SK-N-MC (cell line): ENCODE results near the gene CDC42EP5.

Source experiments
- EZH2 ChIP-seq: fragments of 200-600 bp; sonication (generic); IDR thresholded peaks from one replicate; pipeline ENCODE4 v1.6.1; 2017; ENCODE audit warnings: antibody characterized with exemption
- FOXP2 ChIP-seq: optimal IDR thresholded peaks from 2 replicates; pipeline ENCODE3; 2011; ENCODE audit warnings: mild to moderate bottlenecking, moderate library complexity; ENCODE audit not compliant: insufficient read depth; ENCODE audit errors: extremely low read length, control extremely low read depth

GRCh38 chr19:54429545-54430227 is 43.4 kb downstream of the CDC42EP5 start:
- no peak for TF ChIP-seq EZH2
- no peak for TF ChIP-seq FOXP2
